ENCODE data around the gene DNM3. TPM values are rescaled to one million over a fixed set of nuclear protein-coding genes. Genes with fewer than 3 reads are reported as not detected.

Gene DNM3
- total and polyA plus RNA-seq, 2 donors (not counting 3 experiments of a cell fraction or from before 2014, with no cell fraction given): 1.4 to 2.5 TPM

- dilution Hi-C loops (cut with MboI; ENCODE audit: extremely low pct_ligation_motif_present, low sequenced_read_pairs): no loop called here
- FAIRE-seq (no peak), DNase-seq (ENCODE audit: low read depth, low spot score) (no peak)
- H3K4me2 ChIP-seq (ENCODE audit: insufficient read depth, low read length): no peak overlapping the region
- H3K36me3 ChIP-seq (ENCODE audit: control insufficient read depth in 2 of 2, extremely low read depth in 1 of 2, insufficient read depth in 2 of 2, low read length in 2 of 2): no peaks in the 10 kb centered on the region
- intact Hi-C loops (cut with micrococcal nuclease): loop anchor here (1.0 kb wide), 1 partner anchor 25 kb away; no protein-coding TSS in a partner anchor
- no peaks in the 10 kb centered on the region for H3K9me1 ChIP-seq (replicated peaks; ENCODE audit: control insufficient read depth, extremely low read depth, insufficient read depth, low read length)
- POLR2A ChIA-PET: no interaction called here
- H3K9me3 ChIP-seq (replicated peaks; ENCODE audit: control insufficient read depth, insufficient read depth, low read length): no peaks in the 10 kb centered on the region
- H3K27me3 ChIP-seq (ENCODE audit: control insufficient read depth in 2 of 2, insufficient read depth in 2 of 2, low read length in 2 of 2): no peaks in the 10 kb centered on the region
- H3K4me1 ChIP-seq (ENCODE audit: control insufficient read depth, extremely low read depth, insufficient read depth, low read length): peaks cover 3% of the 10 kb centered on the region
- CTCF ChIA-PET: no interaction called here
- no peaks in the 10 kb centered on the region for H4K20me1 ChIP-seq (replicated peaks; ENCODE audit: control insufficient read depth, extremely low read depth, insufficient read depth, low read length)
- TF ChIP-seq POLR2AphosphoS5 (IDR thresholded peaks at IDR 0.05; ENCODE audit: insufficient read depth, low read depth, low read length) (no peak), FOS (IDR thresholded peaks at IDR 0.05; ENCODE audit: borderline replicate concordance, insufficient read depth, low read length) (no peak), GATA2 (IDR thresholded peaks at IDR 0.05; ENCODE audit: insufficient read depth, insufficient read length, low read depth, low read length) (no peak), EZH2 (IDR thresholded peaks at IDR 0.05; ENCODE audit: borderline replicate concordance, low read depth, low read length, severe bottlenecking) (no peak), CTCF (IDR thresholded peaks at IDR 0.05; ENCODE audit: extremely low read depth in 1 of 2, insufficient read depth in 1 of 2, low read depth in 1 of 2, low read length in 2 of 2) (no peak), JUN (IDR thresholded peaks at IDR 0.05; ENCODE audit: borderline replicate concordance, insufficient read depth, insufficient read length, low read depth) (no peak), POLR2A (IDR thresholded peaks at IDR 0.05; ENCODE audit: low read depth, low read length) (no peak), MYC (IDR thresholded peaks at IDR 0.05; ENCODE audit: low read depth, low read length) (no peak), MAX (IDR thresholded peaks at IDR 0.05; ENCODE audit: insufficient read depth, insufficient read length) (no peak)
- no peak overlapping the region for H3K27ac ChIP-seq (ENCODE audit: insufficient read depth, low read depth, low read length)
- H3K4me3 ChIP-seq (replicated peaks in 1 of 3; ENCODE audit: insufficient read depth in 1 of 3, low read depth in 1 of 3, low read length in 3 of 3): no peak overlapping the region
- BruUV-seq (replicated peaks): no TSS peak
- no peak overlapping the region for H3K9ac ChIP-seq (replicated peaks; ENCODE audit: extremely low read depth, insufficient read depth, low read length)
- H2AFZ ChIP-seq (ENCODE audit: low read depth, low read length): no peak overlapping the region
- no peaks in the 10 kb centered on the region for H3K79me2 ChIP-seq (ENCODE audit: control insufficient read depth, insufficient read depth, low read length)
These were observed 22.2 kb downstream of the DNM3 start for GRCh38 chr1:171863531-171863930.
